H9 (cell line): ENCODE results near the gene CLIP3. TPM values are rescaled to one million over a fixed set of nuclear protein-coding genes. Genes with fewer than 3 reads are reported as not detected.

Experiments
- DNase-seq: peaks from one replicate; pipeline ENCODE4 v3.0.0-alpha.2; 2017
- H2AFZ ChIP-seq: one replicate; pipeline ENCODE4 v1.6.1; 2013; ENCODE audit warnings: mild to moderate bottlenecking, low read length, control low read depth, moderate library complexity
- H2AK5ac ChIP-seq: 2 replicates; pipeline ENCODE4 v1.6.1; 2013; ENCODE audit warnings: low read length, control low read depth, mixed read lengths; ENCODE audit not compliant: insufficient read length
- H2BK120ac ChIP-seq: one replicate; pipeline ENCODE4 v1.6.1; 2013; ENCODE audit warnings: low read depth, mild to moderate bottlenecking, low read length, control low read depth, inconsistent platforms; ENCODE audit not compliant: poor library complexity, severe bottlenecking
- H2BK12ac ChIP-seq: 2 replicates; pipeline ENCODE4 v1.6.1; 2013; ENCODE audit warnings: low read length, control low read depth, mixed read lengths, low read depth; ENCODE audit not compliant: insufficient read length
- H2BK15ac ChIP-seq: 2 replicates; pipeline ENCODE4 v1.6.1; 2013; ENCODE audit warnings: low read depth, low read length, control low read depth
- H2BK20ac ChIP-seq: one replicate; pipeline ENCODE4 v1.6.1; 2013; ENCODE audit warnings: low read depth, mild to moderate bottlenecking, low read length, control low read depth, inconsistent platforms; ENCODE audit not compliant: poor library complexity, severe bottlenecking
- H2BK5ac ChIP-seq: 2 replicates; pipeline ENCODE4 v1.6.1; 2013; ENCODE audit warnings: low read length, control low read depth, mixed read lengths; ENCODE audit not compliant: insufficient read length
- H3K14ac ChIP-seq: 2 replicates; pipeline ENCODE4 v1.6.1; 2013; ENCODE audit warnings: low read length, control low read depth; ENCODE audit not compliant: insufficient read depth
- H3K18ac ChIP-seq: 2 replicates; pipeline ENCODE4 v1.6.1; 2013; ENCODE audit warnings: low read depth, mild to moderate bottlenecking, mixed read lengths, low read length, control low read depth; ENCODE audit not compliant: insufficient read length
- H3K23ac ChIP-seq: 2 replicates; pipeline ENCODE4 v1.6.1; 2013; ENCODE audit warnings: low read length, control low read depth, mixed read lengths, low read depth; ENCODE audit not compliant: insufficient read length
- H3K23me2 ChIP-seq: 2 replicates; pipeline ENCODE4 v1.6.1; 2013; ENCODE audit warnings: low read depth, mild to moderate bottlenecking, mixed read lengths, low read length, control low read depth; ENCODE audit not compliant: insufficient read length, poor library complexity, severe bottlenecking
- H3K27ac ChIP-seq: 2 replicates; pipeline ENCODE4 v1.5.1; 2013; ENCODE audit warnings: low read length, control low read depth, mixed read lengths, low read depth; ENCODE audit not compliant: insufficient read length
- H3K27me3 ChIP-seq: 2 replicates; pipeline ENCODE4 v1.6.1; 2013; ENCODE audit warnings: low read length, control low read depth, inconsistent platforms; ENCODE audit not compliant: insufficient read depth
- H3K4ac ChIP-seq: 2 replicates; pipeline ENCODE4 v1.6.1; 2013; ENCODE audit warnings: low read depth, mild to moderate bottlenecking, control low read depth, inconsistent platforms, low read length, moderate library complexity
- H3K4me1 ChIP-seq: 2 replicates; pipeline ENCODE4 v1.6.1; 2013; ENCODE audit warnings: low read length, control low read depth, inconsistent platforms; ENCODE audit not compliant: insufficient read depth
- H3K4me2 ChIP-seq: 2 replicates; pipeline ENCODE4 v1.6.1; 2013; ENCODE audit warnings: low read length, control low read depth, mixed read lengths; ENCODE audit not compliant: insufficient read length, insufficient read depth
- H3K56ac ChIP-seq: 2 replicates; pipeline ENCODE4 v1.6.1; 2013; ENCODE audit warnings: low read depth, mild to moderate bottlenecking, mixed read lengths, low read length, control low read depth; ENCODE audit not compliant: insufficient read length
- H3K79me1 ChIP-seq: 2 replicates; pipeline ENCODE4 v1.6.1; 2013; ENCODE audit warnings: low read depth, mild to moderate bottlenecking, moderate library complexity, low read length, control low read depth, inconsistent platforms; ENCODE audit not compliant: insufficient read depth, poor library complexity, severe bottlenecking
- H3K79me2 ChIP-seq: 2 replicates; pipeline ENCODE4 v1.6.1; 2013; ENCODE audit warnings: low read length, control low read depth, inconsistent platforms; ENCODE audit not compliant: insufficient read depth
- H3K9ac ChIP-seq: 2 replicates; pipeline ENCODE4 v1.6.1; 2013; ENCODE audit warnings: low read length, control low read depth, mixed read lengths; ENCODE audit not compliant: insufficient read length; ENCODE audit errors: extremely low read depth
- H3K9me3 ChIP-seq: one replicate; pipeline ENCODE4 v1.6.1; 2013; ENCODE audit warnings: low read depth, low read length, inconsistent platforms; ENCODE audit not compliant: control insufficient read depth
- H3T11ph ChIP-seq: one replicate; pipeline ENCODE4 v1.6.1; 2013; ENCODE audit warnings: mild to moderate bottlenecking, low read length, control low read depth, inconsistent platforms
- H4K20me1 ChIP-seq: one replicate; pipeline ENCODE4 v1.6.1; 2013; ENCODE audit not compliant: control insufficient read depth, insufficient read length, insufficient read depth
- H4K5ac ChIP-seq: 2 replicates; pipeline ENCODE4 v1.6.1; 2013; ENCODE audit warnings: low read depth, mild to moderate bottlenecking, mixed read lengths, low read length, control low read depth; ENCODE audit not compliant: insufficient read length
- H4K8ac ChIP-seq: replicated peaks from 2 replicates; pipeline ENCODE4 v1.6.1; 2013; ENCODE audit warnings: low read length, control low read depth, mixed read lengths, low read depth; ENCODE audit not compliant: insufficient read length
- H4K91ac ChIP-seq: 2 replicates; pipeline ENCODE4 v1.6.1; 2013; ENCODE audit warnings: low read depth, mild to moderate bottlenecking, moderate library complexity, mixed read lengths, low read length, control low read depth; ENCODE audit not compliant: insufficient read length
- H3K27ac Mint-ChIP-seq, 3 experiments: 2 replicates in 2 of 3; 3 replicates in 1 of 3; pipeline ENCODE4 v1.8.0; 2020 to 2021; ENCODE audit warnings: mixed read lengths in 3 of 3, mild to moderate bottlenecking in 1 of 3, moderate library complexity in 1 of 3
- H3K27me3 Mint-ChIP-seq: 2 replicates; pipeline ENCODE4 v1.8.0; 2021; ENCODE audit warnings: low read depth, mild to moderate bottlenecking, moderate library complexity, mixed read lengths
- H3K36me3 Mint-ChIP-seq, 3 experiments: 2 replicates in 2 of 3; 3 replicates in 1 of 3; pipeline ENCODE4 v1.8.0; 2020 to 2021; ENCODE audit warnings: low read depth in 3 of 3, mixed read lengths in 3 of 3; ENCODE audit not compliant: insufficient read depth in 1 of 3
- H3K4me1 Mint-ChIP-seq, 2 experiments: 2 replicates each; pipeline ENCODE4 v1.8.0; 2020; ENCODE audit warnings: mixed read lengths in 2 of 2
- H3K4me3 Mint-ChIP-seq, 2 experiments: 2 replicates in 1 of 2; 3 replicates in 1 of 2; pipeline ENCODE4 v1.8.0; 2020 to 2021; ENCODE audit warnings: mild to moderate bottlenecking in 2 of 2, mixed read lengths in 2 of 2, moderate library complexity in 1 of 2
- H3K9me3 Mint-ChIP-seq, 2 experiments: 2 replicates in 1 of 2; 3 replicates in 1 of 2; pipeline ENCODE4 v1.8.0; 2020; ENCODE audit warnings: mild to moderate bottlenecking in 2 of 2, mixed read lengths in 2 of 2, moderate library complexity in 1 of 2
- WGBS: extraction: QIAGEN DNeasy Blood & Tissue Kit; methylation state at CpG from one replicate; pipeline ENCODE4 v1.1.7; 2013; ENCODE audit warnings: missing lambda C conversion rate, low lambda C conversion rate, mixed read lengths; ENCODE audit not compliant: insufficient read length; ENCODE audit errors: extremely low coverage; 5-methylcytosine and 5-hydroxymethylcytosine counted together
- total RNA-seq: library from RNA; stranded (reverse); gene quantifications from 2 replicates; pipeline ENCODE4 v1.2.1, GENCODE V29; 2021
- TF ChIP-seq, protein P1 (sequence below): fragments of 200-600 bp; sonication (generic); conservative IDR thresholded peaks from 3 replicates; pipeline ENCODE4 v1.8.0; 2021; ENCODE audit warnings: antibody characterized with exemption, mild to moderate bottlenecking

Gene CLIP3
- total RNA-seq, 1 experiment from 2014 or later, result 19.7 TPM

DNA sequence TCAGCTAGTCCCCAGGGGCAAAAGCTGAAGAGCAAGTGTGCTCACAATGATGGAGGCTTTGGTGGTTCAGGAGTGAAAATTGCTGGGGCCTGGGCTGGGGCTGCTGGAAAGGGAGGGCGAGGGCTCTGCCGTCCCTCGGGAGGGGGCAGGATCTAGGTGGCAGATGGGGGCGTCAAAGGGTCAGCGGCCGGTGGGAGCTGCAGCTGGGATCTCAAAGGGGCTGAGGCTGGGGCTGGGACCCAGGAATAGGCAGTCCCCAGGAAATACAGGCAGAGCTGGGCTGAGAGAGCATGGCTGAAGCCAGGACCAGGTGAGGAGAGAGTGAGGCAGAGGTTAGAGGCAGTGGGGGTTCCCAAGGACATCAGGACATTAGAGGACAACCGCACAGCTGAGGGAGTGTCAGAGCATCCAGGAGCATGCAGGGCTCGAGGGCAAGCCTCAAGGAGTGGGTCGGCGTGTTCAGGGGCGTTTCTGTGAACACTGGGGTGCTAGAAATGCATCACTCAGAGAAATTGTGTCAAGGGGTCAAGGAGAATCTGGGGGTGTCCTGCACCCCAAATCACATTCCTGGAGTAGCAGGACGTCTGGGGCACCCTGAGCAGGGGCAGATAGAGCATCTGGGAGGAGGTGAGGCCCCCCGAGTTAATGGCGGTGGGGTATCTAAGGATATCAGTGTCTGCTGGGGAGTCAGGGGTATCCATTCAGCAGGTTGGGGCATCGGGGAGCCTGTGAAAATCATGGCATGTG is 22.9 kb downstream of the CLIP3 start:
- no peak overlapping the region for H2BK120ac ChIP-seq
- peaks cover 5 to 18% (median 14%) of the 10 kb centered on the region in 3 experiments for H3K36me3 Mint-ChIP-seq
- H4K5ac ChIP-seq, result no peak overlapping the region
- no peaks in the 10 kb centered on the region for H3K4me1 ChIP-seq
- no peaks in the 10 kb centered on the region for H3K27me3 ChIP-seq
- H3K4me2 ChIP-seq, result peak overlapping the region; percentile 26
- no CpG with 5 or more reads among the region's 15 CpGs for WGBS
- H3K4ac ChIP-seq, result no peak overlapping the region
- H3K27ac Mint-ChIP-seq, result peak overlapping the region in 2 of 3 experiments; percentile 18 to 52; a peak in 3 of 7 replicates
- H3T11ph ChIP-seq, result no peak overlapping the region
- H3K27ac ChIP-seq, result no peak overlapping the region
- no peaks in the 10 kb centered on the region for H3K79me1 ChIP-seq
- no peak overlapping the region for H2AFZ ChIP-seq
- H3K79me2 ChIP-seq, result no peaks in the 10 kb centered on the region
- H3K27me3 Mint-ChIP-seq, result peaks cover 1% of the 10 kb centered on the region
- H3K4me3 Mint-ChIP-seq, result peak overlapping the region; percentile 57 to 79
- H3K9me3 Mint-ChIP-seq, result no peaks in the 10 kb centered on the region; a peak in 2 of 5 replicates
- H2BK12ac ChIP-seq, result no peak overlapping the region
- H3K18ac ChIP-seq, result peak overlapping the region; percentile 80
- no peak overlapping the region for H4K8ac ChIP-seq
- H3K4me1 Mint-ChIP-seq, result peaks cover 30 to 35% of the 10 kb centered on the region in 2 experiments
- no peak overlapping the region for H3K9ac ChIP-seq
- no peak overlapping the region for H4K91ac ChIP-seq
- H3K23me2 ChIP-seq, result peaks cover 24% of the 10 kb centered on the region
- H4K20me1 ChIP-seq, result no peaks in the 10 kb centered on the region
- H2BK20ac ChIP-seq, result no peak overlapping the region
- no peak for DNase-seq
- H2BK5ac ChIP-seq, result no peak overlapping the region
- TF ChIP-seq, protein P1, sequence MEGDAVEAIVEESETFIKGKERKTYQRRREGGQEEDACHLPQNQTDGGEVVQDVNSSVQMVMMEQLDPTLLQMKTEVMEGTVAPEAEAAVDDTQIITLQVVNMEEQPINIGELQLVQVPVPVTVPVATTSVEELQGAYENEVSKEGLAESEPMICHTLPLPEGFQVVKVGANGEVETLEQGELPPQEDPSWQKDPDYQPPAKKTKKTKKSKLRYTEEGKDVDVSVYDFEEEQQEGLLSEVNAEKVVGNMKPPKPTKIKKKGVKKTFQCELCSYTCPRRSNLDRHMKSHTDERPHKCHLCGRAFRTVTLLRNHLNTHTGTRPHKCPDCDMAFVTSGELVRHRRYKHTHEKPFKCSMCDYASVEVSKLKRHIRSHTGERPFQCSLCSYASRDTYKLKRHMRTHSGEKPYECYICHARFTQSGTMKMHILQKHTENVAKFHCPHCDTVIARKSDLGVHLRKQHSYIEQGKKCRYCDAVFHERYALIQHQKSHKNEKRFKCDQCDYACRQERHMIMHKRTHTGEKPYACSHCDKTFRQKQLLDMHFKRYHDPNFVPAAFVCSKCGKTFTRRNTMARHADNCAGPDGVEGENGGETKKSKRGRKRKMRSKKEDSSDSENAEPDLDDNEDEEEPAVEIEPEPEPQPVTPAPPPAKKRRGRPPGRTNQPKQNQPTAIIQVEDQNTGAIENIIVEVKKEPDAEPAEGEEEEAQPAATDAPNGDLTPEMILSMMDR, result no peak
- H3K9me3 ChIP-seq, result no peaks in the 10 kb centered on the region
- H3K14ac ChIP-seq, result no peak overlapping the region; the same call in 1 of the 2 replicates
- H2BK15ac ChIP-seq, result no peak overlapping the region
- no peak overlapping the region for H3K56ac ChIP-seq
- H3K23ac ChIP-seq, result no peak overlapping the region
- no peak overlapping the region for H2AK5ac ChIP-seq
